ENCODE results near the gene LSAMP.

The LSAMP gene

DNA sequence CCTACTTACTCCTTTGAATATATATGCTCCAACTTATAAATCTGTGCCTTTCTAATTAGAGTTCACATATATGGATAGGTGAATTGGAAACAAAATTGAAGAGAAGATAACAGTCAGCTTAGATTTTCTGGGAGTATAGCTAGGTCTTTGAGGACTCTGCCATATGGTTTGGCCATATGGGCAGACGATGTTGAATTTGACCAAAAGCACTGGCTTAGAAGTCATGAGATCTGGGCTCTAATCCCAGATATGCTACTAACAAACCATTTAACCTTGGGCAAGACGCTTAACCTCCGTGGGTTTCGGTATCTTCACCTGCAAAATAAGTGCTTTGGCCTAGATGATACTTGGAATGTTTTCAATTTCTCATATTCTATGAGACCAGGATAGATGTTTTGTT is 154.1 kb downstream of the LSAMP start:
- no peak for DNase-seq (ENCODE audit: low read depth)

- DNase-seq (ENCODE audit: low read depth): no peak
These were observed 156.8 kb downstream of the LSAMP start for GRCh38 chr3:116288485-116288884.

- DNase-seq (ENCODE audit: low read depth): no peak
These were observed 159.4 kb downstream of the LSAMP start for GRCh38 chr3:116285781-116286421.

GRCh38 chr3:116281313-116282143 is 163.8 kb downstream of the LSAMP start:
- DNase-seq (ENCODE audit: low read depth): no peak

GRCh38 chr3:116280130-116280740 is 165.1 kb downstream of the LSAMP start:
- DNase-seq (ENCODE audit: low read depth): no peak

DNA sequence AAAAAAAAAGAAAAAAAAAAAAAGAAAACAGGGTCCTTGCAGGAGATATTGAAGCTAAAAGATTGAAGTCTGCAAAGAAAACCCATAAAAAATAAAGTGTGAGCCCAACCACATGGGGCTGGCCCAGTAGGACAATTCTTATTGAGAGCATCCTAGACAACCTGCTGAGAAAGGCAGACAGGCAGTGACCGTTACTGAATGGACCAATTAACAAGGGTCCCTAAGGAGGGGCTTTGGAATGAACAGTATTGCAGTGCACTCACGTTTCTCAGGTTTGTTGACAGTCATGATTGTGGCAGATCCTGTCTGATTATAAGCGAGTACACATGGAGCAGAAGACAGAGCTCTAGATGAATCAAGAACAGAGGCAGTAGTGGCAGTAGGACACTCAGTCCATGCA is 168.6 kb downstream of the LSAMP start:
- DNase-seq (ENCODE audit: low read depth): no peak

- no peak for DNase-seq (ENCODE audit: low read depth)
These were observed 175.2 kb downstream of the LSAMP start for GRCh38 chr3:116270056-116270455.

GRCh38 chr3:116267116-116267515 is 178.2 kb downstream of the LSAMP start:
- DNase-seq (ENCODE audit: low read depth): no peak

DNA sequence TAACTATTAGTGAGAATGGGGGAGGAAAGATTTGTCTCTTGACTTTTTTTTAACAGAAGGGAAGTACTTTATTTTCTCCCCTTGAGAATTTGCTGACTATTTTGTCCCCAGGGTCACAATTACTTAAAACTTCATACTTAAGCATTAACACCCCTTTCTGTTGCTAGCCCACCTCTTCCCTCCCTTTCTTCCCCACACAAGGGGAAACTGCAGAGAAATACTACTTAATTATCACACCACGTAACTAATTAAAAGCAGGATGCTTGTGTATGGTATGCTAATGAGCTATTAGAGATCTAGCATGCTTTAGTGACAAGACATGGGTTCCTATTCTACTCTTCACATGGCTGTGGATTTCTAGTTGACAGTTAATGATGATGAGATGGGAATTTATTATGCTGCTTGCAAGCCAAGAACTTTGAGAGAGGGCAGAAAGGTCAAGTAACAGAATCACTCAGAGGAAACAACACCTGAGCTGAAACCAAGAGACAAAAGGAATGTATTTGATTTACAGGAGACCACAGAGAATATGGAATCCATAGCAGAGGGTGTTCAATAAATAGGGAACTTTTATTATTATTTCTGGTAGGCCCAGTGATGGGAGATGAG is 179.2 kb downstream of the LSAMP start:
- DNase-seq (ENCODE audit: low read depth): no peak

DNA sequence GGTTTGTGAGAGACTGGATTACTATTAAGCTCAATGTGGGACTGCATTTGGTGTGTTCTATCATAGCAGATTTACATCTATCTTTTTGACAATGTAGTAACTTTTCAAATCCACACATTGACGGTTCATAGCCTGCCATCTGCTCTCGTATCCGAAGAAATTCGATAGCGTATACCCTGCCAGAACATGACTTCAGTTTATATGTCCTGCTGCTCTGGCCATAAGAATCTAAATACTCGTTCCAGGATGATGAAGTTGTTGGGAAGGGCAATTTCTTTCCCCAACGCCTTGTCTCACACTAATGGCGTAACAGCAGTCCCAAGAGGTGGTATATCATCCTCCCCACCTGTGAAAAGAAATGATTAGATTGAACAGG is 180.0 kb downstream of the LSAMP start:
- DNase-seq (ENCODE audit: low read depth): no peak

GRCh38 chr3:116264546-116265319 is 180.6 kb downstream of the LSAMP start:
- DNase-seq (ENCODE audit: low read depth): no peak

GRCh38 chr3:116263842-116264545 is 181.3 kb downstream of the LSAMP start:
- DNase-seq (ENCODE audit: low read depth): no peak

GRCh38 chr3:116260491-116260890 is 184.8 kb downstream of the LSAMP start:
- DNase-seq (ENCODE audit: low read depth): no peak

DNA sequence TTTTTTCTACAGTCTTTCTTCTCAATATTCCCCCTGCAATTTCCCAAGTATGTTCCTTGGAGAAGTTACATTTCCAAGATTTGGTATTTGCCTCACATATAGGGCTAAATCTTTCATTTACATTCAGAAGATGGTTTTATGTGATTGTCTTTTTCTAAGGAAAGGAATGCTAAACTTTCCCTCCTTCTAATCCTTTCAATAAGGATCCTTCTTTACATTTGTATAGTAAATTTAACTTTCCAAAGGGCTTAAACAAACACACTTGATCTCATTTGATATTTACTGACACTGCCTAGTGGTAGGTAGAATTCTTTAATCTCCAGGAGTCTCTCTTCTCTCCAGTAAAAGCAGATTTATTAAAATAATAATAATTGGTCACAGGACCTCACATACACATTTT is 185.3 kb downstream of the LSAMP start:
- no peak for DNase-seq (ENCODE audit: low read depth)

- DNase-seq (ENCODE audit: low read depth): no peak
These were observed 188.3 kb downstream of the LSAMP start for GRCh38 chr3:116256843-116257485.

DNA sequence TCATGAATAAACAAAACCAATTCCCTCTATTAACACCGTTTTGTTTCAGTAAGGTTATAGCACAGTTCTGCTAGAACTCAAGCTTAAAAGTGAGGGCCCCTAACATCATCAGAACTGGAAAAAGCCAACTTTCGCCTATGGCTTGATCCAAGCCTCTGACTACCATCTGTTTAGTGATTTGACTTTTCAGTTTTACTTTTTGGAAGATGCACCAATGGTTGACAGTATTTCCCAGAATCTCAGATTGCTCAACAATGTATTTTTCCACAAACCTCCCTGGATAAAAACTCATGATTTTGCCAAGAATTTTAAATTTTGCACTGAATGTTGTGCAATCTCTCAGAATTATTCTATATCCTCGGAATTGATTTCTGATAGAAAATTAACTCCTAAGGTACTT is 190.7 kb downstream of the LSAMP start:
- DNase-seq (ENCODE audit: low read depth): no peak

- no peak for DNase-seq (ENCODE audit: low read depth)
These were observed 191.8 kb downstream of the LSAMP start for GRCh38 chr3:116253511-116253910.

- DNase-seq (ENCODE audit: low read depth): no peak
These were observed 197.7 kb downstream of the LSAMP start for GRCh38 chr3:116247605-116248004.

DNA sequence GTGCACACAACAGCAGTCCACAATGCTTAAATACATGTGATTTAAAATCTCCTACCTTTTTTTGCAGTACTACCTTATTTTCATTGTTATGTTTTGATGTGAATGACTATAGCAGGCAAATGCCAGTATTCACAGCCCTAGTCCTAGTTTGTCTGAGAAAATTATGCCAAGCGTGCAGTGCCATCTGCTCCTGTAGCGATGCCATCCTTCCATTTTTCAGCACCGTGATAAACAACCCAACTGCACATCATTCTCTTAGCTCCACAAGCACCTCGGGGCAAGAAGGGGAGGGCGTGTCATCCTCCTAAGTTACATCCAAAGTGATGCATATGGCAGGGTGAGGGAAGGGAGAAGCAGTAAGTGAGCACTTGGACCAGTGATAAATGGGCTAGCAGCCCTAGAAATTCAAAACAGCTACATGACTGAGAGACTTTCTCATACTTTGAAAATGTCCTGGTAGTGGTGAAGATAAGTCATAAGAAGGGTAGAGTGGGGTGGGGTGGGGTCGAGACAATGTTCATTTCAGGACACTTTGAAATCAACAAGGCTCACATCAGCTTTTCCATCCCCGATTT is 198.8 kb downstream of the LSAMP start:
- no peak for DNase-seq (ENCODE audit: low read depth)

DNA sequence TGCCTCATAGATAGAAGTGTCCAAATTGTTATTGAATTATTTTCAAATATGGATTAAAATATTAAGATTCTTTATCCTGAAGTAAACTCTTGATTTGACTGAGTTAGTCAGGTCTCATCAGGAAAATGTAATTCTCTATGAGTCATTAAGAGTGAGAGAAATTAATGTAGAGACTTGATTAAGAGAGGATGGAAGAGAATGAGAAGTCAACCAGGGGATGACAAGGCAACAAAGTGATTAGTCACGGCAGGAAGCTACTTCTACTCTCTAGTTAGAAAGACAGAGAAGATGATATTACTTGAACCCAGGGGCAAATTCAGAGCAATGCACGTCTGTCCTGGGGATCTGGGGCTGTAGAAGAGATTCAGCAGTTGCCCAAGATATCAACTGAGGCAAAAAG is 202.5 kb downstream of the LSAMP start:
- DNase-seq (ENCODE audit: low read depth): no peak
